ENCODE results near the gene A4GALT. TPM values are rescaled to one million over a fixed set of nuclear protein-coding genes. Genes with fewer than 3 reads are reported as not detected.

Gene A4GALT
- total RNA-seq, 2 donors from 2014 or later = 34.7 to 40.0 TPM

GRCh38 chr22:42661985-42662831 lies 58.5 kb downstream of the A4GALT start:
- no peaks in the 10 kb centered on the region for H3K9me3 ChIP-seq
- H3K4me1 ChIP-seq (replicated peaks) = no peaks in the 10 kb centered on the region
- no peaks in the 10 kb centered on the region for H3K36me3 ChIP-seq
- H3K27me3 ChIP-seq (replicated peaks; ENCODE audit: insufficient read depth) = no peaks in the 10 kb centered on the region
- H3K4me3 ChIP-seq = peak overlapping the region; percentile 34 to 42
- TF ChIP-seq POLR2AphosphoS5 (IDR thresholded peaks at IDR 0.05) = peak; percentile 42
- TF ChIP-seq CTCF (IDR thresholded peaks at IDR 0.05) = peak; percentile 80 to 91 (median 84)
- TF ChIP-seq POLR2A (IDR thresholded peaks at IDR 0.05) = no peak
- DNase-seq (ENCODE audit: low spot score) = peak; percentile 79
- peak overlapping the region; percentile 52 to 71 for H3K27ac ChIP-seq
- intact Hi-C loops (cut with DNase I) = loop anchor here (5.0 to 10.0 kb wide), 3 partner anchors 55 to 145 kb away; no protein-coding TSS in a partner anchor
- 8% methylated on average over 41 of the region's 68 CpGs for WGBS

DNA sequence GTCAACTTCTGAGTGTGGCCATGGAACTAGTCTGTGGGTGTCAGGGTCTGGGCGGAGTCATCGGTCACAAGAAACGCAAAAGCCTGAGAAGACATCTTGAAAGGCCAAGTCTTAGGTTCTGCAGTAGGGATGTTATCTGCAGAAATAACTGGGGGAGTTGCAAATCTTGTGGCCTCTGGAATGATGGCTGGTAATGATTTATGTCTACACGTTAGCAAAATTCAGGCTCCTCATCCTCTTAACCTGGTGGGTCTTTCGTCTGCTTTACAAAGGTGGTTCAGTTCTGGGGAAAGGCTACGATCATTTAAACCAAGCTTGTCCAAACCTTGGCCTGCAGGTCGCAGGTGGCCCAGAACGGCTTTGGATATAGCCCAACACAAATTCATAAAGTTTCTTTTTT lies 64.1 kb downstream of the A4GALT start:
- Histone ChIP-seq H3K4me1 (replicated peaks) (no peaks in the 10 kb centered on the region), H3K27me3 (replicated peaks; ENCODE audit: insufficient read depth) (no peaks in the 10 kb centered on the region), H3K27ac (no peak overlapping the region), H3K9me3 (no peaks in the 10 kb centered on the region), H3K36me3 (no peaks in the 10 kb centered on the region), H3K4me3 (no peak overlapping the region)
- WGBS = 90% methylated on average over 8 of the region's 8 CpGs
- TF ChIP-seq CTCF (IDR thresholded peaks at IDR 0.05) = no peak
- no peak for TF ChIP-seq POLR2A (IDR thresholded peaks at IDR 0.05)
- TF ChIP-seq POLR2AphosphoS5 (IDR thresholded peaks at IDR 0.05) = no peak
- intact Hi-C loops (cut with DNase I) = no loop called here
- no peak for DNase-seq (ENCODE audit: low spot score)

- H3K27ac ChIP-seq = no peak overlapping the region
- TF ChIP-seq POLR2A (IDR thresholded peaks at IDR 0.05) = no peak
- intact Hi-C loops (cut with DNase I) = no loop called here
- no peaks in the 10 kb centered on the region for H3K9me3 ChIP-seq
- no peak for DNase-seq (ENCODE audit: low spot score)
- H3K27me3 ChIP-seq (replicated peaks; ENCODE audit: insufficient read depth) = no peaks in the 10 kb centered on the region
- H3K4me3 ChIP-seq = no peak overlapping the region
- WGBS = 57% methylated on average over 9 of the region's 9 CpGs
- no peaks in the 10 kb centered on the region for H3K36me3 ChIP-seq
- no peaks in the 10 kb centered on the region for H3K4me1 ChIP-seq (replicated peaks)
These were observed 65.0 kb downstream of the A4GALT start for GRCh38 chr22:42655693-42656092.

DNA sequence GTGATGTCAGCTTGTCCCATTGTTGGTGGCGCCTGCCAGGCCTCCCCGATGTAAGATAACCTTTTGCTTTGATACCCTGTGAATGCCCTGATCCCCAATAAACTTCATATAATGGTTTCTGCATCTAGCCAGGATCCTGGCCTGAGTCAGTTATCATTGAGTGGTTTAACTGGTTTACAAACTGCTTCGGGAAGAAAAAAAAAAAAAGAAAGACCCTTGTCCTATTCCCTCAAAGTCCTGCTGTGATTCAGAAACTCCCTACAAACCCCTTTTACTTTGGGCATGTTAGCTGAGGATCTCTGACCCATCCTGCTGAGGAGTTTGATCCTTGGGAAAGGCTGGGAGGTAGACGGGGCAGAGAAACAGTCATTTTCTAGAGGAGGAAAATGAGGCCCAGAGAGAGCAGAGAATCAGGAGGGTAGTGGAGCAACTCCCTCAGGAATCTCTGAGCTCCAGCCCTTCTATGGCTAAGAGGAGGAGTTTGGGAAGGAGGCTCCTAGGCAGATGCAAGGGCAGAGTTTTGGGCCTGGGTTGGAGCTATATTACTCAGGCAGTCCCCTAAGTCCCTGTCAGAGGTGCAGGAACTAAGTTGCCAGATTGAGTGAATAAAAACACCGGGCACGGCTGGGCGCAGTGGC lies 66.1 kb downstream of the A4GALT start:
- Histone ChIP-seq H3K4me1 (replicated peaks) (no peaks in the 10 kb centered on the region), H3K27ac (peak overlapping the region in 1 of 2 donors; percentile 39), H3K27me3 (replicated peaks; ENCODE audit: insufficient read depth) (no peaks in the 10 kb centered on the region), H3K9me3 (no peaks in the 10 kb centered on the region), H3K36me3 (no peaks in the 10 kb centered on the region), H3K4me3 (no peak overlapping the region)
- intact Hi-C loops (cut with DNase I) = no loop called here
- 63% methylated on average over 7 of the region's 7 CpGs for WGBS
- no peak for TF ChIP-seq POLR2A (IDR thresholded peaks at IDR 0.05)
- no peak for TF ChIP-seq CTCF (IDR thresholded peaks at IDR 0.05)
- TF ChIP-seq POLR2AphosphoS5 (IDR thresholded peaks at IDR 0.05) = no peak
- DNase-seq (ENCODE audit: low spot score) = no peak

GRCh38 chr22:42653999-42654398 lies 66.7 kb downstream of the A4GALT start:
- Histone ChIP-seq H3K4me1 (replicated peaks) (no peaks in the 10 kb centered on the region), H3K9me3 (no peaks in the 10 kb centered on the region), H3K27me3 (replicated peaks; ENCODE audit: insufficient read depth) (no peaks in the 10 kb centered on the region), H3K4me3 (no peak overlapping the region), H3K27ac (no peak overlapping the region), H3K36me3 (no peaks in the 10 kb centered on the region)
- no peak for DNase-seq (ENCODE audit: low spot score)
- 87% methylated on average over 4 of the region's 4 CpGs for WGBS
- TF ChIP-seq POLR2A (IDR thresholded peaks at IDR 0.05) = no peak
- no peak for TF ChIP-seq CTCF (IDR thresholded peaks at IDR 0.05)
- no peak for TF ChIP-seq POLR2AphosphoS5 (IDR thresholded peaks at IDR 0.05)
- intact Hi-C loops (cut with DNase I) = no loop called here
